ENCODE data around the gene PTOV1.

Gene PTOV1

DNA sequence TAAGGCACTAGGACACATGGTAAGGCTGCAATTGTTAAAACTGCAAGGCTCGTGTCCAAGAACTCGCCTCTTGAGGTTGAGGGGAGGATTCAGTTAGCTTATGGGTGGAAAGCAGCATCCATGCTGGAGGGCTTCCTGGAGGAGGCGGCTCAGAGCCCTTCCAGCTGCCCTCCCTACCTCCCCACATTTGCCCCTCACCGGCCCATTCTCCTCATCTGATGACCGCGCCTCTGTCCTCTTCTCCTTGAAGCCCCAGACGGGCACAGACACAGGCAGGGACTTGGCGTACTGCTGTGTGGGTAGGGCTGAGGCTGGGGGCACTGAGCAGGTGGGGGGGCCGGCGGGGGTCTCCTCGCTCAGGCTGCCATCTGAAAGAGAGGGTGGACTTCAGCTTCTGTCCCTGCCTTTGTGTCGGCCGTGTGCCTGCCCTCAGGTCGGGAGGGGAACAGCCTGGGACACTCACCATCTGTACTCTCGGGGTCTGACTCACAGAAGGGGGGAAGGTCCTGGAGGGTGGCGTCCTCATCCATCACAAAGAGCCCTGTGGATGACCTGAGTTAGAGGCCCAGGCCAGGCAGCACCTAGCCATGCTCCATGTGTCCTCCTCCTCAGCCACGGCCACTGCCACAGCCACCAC is 20.5 kb downstream of the PTOV1 start:
- no peak for FAIRE-seq

DNA sequence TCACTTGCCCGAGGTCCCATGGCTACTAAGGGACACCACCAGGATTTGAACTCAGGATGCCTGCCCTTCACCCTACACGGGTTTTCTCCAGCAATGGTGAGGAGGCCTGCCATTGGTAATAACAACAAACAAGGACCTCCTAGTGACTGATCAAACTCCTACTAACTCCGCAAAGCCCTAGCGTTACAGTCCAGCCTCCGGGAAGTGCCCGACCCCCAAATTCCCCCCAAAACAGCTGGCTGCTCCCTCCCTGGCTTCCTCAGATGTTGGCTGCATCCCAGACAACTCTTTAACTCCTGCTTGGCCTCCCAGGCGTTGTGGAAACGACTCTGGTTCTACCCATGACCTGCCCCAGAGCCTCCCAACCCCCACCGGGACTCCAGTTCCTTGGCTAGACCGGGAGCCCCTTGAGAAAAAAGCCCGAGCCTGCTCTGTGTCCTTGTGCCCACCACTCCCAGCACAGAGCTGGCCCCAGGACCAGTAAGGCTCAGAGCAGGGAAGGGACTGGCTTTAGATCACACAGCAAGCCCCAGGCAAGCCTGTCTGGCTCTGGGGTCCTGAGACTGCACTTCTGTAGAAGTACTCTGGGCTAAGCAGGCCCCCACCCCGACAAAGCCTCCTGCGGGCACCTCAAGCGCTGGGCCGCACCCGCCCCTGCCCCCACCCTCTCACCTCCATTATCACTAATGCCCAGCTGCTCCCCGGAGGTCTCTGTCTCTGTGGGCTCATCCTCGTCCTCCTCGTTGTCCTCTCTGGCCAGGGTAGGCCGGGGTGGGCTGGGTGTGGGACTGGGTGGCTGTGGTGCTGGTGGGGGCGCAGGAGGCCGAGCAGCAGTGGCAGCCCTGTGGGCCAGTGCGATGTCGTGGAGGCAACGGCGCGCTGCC is 21.5 kb downstream of the PTOV1 start:
- FAIRE-seq, result no peak

More for the DNA sequence above, 20.5 kb downstream of the PTOV1 start:
- no peak for DNase-seq (ENCODE audit: insufficient read length, low spot score)

DNA sequence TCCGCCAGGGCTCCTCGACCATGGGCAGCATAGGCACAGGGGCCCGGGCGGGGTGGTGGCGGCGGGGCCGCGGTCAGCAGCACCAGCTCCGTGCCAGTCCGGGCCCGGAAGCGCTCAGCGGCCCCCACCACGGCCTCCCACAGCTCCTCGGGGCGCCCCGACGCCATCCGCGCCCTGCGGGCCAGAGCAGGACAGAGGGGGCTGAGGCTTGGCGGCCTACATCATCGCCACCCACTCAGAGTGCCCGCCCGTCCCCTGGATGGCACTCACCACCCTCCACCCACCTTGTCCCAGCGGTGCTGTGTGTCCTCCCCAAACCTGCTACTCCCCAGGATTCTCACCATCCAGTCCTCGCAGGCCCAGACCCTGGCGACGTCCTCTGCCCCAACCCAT is 22.2 kb downstream of the PTOV1 start:
- FAIRE-seq (no peak), DNase-seq (ENCODE audit: insufficient read length, low spot score) (no peak)

More for the DNA sequence above, 21.5 kb downstream of the PTOV1 start:
- DNase-seq (ENCODE audit: insufficient read length, low spot score), result no peak

- FAIRE-seq (no peak), DNase-seq (ENCODE audit: insufficient read length, low spot score) (no peak)
Measured at GRCh38 chr19:49873834-49874233, 22.9 kb downstream of the PTOV1 start.

GRCh38 chr19:49874503-49875157 is 23.7 kb downstream of the PTOV1 start:
- no peak for FAIRE-seq

DNA sequence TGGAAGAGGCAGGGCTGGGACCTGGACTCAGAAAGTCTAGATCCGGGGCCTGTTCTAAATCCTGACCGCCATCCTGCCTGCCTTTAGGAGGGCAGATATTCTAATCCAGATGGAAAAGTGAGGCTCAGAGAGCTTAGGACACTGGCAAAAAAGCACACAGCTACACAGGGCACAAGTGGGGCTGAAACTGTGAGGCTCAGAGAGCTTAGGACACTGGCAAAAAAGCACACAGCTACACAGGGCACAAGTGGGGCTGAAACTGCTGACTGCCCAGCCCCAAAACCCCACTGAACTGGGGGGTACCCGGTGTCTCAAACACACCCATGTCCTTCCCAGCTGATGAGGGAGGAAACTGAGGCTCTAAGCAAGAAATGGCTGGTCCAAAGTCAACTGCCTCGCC is 24.2 kb downstream of the PTOV1 start:
- DNase-seq (ENCODE audit: insufficient read length, low spot score), result no peak
- FAIRE-seq, result no peak

More at GRCh38 chr19:49874503-49875157, 23.7 kb downstream of the PTOV1 start:
- DNase-seq (ENCODE audit: insufficient read length, low spot score), result no peak

GRCh38 chr19:49875857-49876421 is 25.0 kb downstream of the PTOV1 start:
- FAIRE-seq, result peak; percentile 71

DNA sequence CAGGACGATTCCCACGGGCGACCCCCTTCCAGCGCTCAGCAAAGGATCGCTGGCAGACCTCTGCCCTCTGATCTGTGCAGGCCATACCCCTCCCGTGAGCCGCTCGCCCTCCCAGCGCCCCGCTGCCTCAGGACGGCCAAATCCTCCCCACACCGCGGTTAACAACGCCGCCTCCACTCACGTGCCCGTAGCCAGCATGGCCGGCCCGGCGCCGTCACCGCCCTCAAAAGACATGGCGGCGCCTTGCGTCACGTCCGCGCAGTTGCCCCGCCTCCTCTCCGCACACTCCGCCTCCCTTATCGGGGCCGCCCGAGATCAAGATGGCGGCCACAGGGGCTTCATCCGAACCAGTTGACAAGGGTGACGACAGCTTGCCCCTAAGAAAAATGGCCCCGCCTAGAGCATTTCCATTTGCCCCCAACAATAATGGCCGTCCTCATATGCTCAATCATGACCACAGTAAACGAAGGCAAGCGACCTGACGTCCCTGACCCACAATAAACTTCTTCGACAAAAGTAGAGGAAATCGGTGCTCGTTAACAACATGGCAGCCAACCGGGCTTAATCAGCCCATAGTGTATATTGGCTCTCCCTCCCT is 25.6 kb downstream of the PTOV1 start:
- peak; percentile 100 for FAIRE-seq
- DNase-seq (ENCODE audit: insufficient read length, low spot score), result peak; percentile 70

More at GRCh38 chr19:49875857-49876421, 25.0 kb downstream of the PTOV1 start:
- no peak for DNase-seq (ENCODE audit: insufficient read length, low spot score)

- DNase-seq (ENCODE audit: insufficient read length, low spot score) (peak; percentile 96), FAIRE-seq (no peak)
Measured at GRCh38 chr19:49877020-49877878, 26.3 kb downstream of the PTOV1 start, which contains the start of the genes AKT1S1 and TBC1D17. Gene AKT1S1 (minus strand): TSS chr19:49877355. CDS start chr19:49873295, 4,060 bp downstream. Gene TBC1D17 (plus strand): TSS chr19:49877702. CDS start chr19:49877724, 22 bp downstream.

DNA sequence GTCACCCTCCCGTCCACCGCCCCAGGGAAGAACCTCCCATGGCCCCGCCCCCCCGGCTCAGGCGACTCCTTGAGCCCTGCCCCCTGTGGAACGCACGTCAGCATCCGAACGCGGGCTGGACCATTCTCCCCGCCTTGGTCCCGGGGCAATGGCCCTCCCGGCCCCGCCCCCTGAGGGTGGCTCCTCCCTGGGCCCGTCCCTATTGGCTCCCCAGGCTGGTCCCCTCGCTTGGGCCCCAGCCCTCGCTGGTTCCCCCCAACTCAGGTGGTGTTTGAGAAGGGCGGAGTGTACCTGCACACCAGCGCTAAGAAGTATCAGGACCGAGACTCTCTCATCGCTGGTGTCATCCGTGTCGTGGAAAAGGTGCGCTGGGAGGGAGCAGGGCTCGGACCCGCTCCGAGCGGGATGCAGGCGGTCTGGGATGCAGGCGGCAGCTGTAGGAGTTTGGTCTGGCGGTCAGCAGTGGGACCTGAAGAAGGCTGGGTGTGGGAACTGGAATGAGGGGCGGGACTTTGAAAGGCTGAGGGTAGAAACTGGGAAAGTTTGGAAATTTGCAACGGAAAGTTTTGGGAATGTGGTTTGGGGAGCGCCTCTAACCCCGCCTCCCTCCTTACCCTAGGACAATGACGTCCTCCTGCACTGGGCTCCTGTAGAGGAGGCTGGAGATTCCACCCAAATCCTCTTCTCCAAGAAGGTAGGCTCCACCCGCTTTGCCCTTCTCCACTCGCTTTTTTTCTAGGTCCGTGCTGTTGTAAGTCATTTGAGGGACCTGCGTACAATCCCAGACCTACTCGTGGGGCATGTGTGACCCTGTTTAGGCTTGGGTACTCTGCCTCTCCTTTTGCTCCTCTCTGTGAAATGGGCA is 27.2 kb downstream of the PTOV1 start:
- peak; percentile 98 for DNase-seq (ENCODE audit: insufficient read length, low spot score)
- no peak for FAIRE-seq

DNA sequence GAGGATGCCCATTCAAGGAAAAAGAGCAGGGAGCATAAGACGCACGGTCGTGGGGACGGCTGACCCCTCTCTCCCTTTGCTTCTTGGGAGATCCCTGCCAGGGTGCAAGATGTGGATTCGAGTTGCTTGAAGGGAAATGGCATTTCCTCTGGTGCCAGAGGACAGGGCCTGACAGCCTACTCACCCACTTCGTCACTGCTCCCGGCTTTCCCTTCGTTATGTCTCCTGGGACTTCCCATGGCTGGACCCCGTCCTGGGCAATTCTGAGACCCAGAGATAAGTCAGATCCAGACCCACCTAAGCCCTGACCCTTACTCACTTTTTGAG is 27.7 kb downstream of the PTOV1 start:
- no peak for FAIRE-seq
- DNase-seq (ENCODE audit: insufficient read length, low spot score), result no peak

- FAIRE-seq (no peak), DNase-seq (ENCODE audit: insufficient read length, low spot score) (no peak)
Measured at GRCh38 chr19:49879243-49879963, 28.4 kb downstream of the PTOV1 start.

DNA sequence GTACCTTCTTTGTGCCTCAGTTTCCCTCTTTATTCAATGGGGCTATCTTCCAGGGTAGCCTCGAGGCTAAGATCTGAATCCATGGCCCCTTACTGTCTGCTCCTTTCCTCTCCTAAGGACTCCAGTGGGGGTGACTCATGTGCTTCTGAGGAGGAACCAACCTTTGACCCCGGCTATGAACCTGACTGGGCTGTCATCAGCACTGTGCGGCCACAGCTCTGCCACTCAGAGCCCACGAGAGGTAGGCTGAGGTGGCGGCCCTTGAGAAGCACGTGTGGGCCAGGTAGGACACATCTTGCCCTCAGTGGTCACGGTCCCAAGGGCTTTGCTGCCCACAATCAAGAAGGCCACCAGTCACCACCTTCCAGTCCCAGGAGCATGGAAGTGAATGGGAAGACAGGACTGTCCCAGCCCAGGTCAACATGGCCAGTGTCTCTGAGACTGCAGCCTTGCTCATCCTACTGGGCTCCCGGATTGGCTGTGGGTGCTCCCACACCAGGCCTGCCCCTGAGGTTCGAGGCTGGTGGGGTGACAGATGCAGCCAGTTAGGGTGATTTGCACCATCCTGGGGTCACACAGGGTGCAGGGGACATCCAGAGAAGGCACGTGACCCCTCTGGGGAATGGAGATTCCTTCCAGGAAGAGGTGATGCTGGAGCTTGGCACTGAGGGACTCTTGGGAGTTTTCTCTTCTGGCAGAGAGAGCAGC is 29.4 kb downstream of the PTOV1 start:
- DNase-seq (ENCODE audit: insufficient read length, low spot score) (no peak), FAIRE-seq (no peak)

DNA sequence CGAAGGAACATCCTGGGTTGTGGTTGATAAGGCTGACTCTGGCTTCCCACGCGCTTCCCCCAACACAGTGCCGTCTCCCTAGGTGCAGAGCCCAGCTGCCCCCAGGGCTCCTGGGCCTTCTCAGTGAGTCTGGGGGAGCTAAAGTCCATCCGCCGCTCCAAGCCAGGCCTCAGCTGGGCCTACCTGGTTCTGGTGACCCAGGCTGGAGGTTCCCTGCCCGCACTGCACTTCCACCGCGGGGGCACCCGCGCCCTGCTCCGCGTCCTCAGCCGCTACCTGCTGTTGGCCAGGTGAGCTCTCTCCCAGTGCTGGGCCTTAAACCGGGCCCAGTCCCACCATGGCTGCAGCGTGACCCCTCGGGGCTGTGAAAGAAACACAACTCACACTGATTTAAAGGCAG is 30.2 kb downstream of the PTOV1 start:
- FAIRE-seq, result no peak
- no peak for DNase-seq (ENCODE audit: insufficient read length, low spot score)

- DNase-seq (ENCODE audit: insufficient read length, low spot score) (no peak), FAIRE-seq (no peak)
Measured at GRCh38 chr19:49881672-49882394, 30.9 kb downstream of the PTOV1 start.

GRCh38 chr19:49882643-49883042 is 31.7 kb downstream of the PTOV1 start:
- DNase-seq (ENCODE audit: insufficient read length, low spot score) (no peak), FAIRE-seq (no peak)

GRCh38 chr19:49883094-49883493 is 32.1 kb downstream of the PTOV1 start:
- FAIRE-seq (no peak), DNase-seq (ENCODE audit: insufficient read length, low spot score) (no peak)

Data from GM19239 (cell line).